GM18499 (cell line): ENCODE data around the gene GPC3.
"Not testable (repeated sequence)": the region's sequence is repeated elsewhere in the genome, so short reads cannot be mapped to it uniquely, and the experiment has no call there.

ENCODE experiments used
- ATAC-seq: cut with Tn5 transposase; IDR thresholded peaks from one replicate; pipeline ENCODE4 v1.9.1; 2021; ENCODE audit warnings: moderate number of reproducible peaks; ENCODE audit not compliant: insufficient read depth, unreplicated experiment

The GPC3 gene

DNA sequence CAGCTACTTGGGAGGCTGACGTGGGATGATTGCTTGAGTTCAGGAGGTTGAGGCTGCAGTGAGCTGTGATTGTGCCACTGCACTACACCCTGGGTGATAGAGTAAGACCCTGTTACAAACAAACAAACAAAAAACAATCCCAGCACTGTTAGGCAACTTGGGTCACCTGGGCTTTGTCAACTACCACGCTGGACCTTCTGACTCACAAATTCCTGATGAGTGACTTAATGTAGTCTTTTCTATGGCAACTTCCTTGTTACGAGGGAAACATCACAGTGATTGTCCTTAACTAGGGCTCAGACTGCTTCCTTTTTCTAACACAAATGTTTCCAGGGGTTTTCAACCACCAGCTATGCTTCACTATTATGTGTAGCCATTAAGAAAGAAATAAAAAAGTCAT lies 441.3 kb downstream of the GPC3 start:
- ATAC-seq = no peak

DNA sequence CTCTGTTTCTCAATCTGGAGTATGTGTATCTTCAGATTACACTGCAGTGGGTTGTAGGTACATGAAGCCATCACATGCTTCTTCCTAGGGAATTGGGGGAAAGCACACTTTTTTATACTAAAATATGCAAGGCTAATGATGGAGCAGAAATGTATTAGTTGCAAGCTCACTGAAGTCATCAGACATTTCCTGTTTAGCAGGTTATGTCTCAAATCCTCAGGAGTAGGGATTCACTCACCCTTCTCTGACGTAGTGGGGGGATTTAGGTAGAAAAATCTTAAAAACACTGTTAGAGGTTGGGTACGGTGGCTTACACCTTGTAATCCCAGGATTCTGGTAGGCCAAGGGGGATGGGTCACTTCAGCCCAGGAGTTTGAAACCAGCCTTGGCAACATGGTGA lies 441.7 kb downstream of the GPC3 start:
- no peak for ATAC-seq

DNA sequence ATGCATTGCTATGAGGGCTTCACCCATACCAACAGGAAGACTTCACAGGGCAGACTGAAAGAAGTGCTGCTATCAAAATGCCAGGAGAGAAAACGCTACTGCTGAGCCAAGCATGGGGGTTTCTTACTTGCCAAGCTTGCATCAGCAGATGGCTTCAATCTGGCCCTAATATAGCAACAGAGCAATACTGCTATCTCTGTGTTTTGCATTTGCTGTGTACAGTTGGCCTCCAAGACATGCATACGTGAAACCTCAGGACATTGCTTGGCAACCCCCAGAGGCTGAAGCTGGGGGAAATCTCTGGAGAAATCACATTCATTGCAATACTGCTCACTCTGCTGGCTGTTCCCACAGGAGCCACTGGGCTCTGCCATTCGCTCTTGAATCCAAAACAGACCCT lies 442.9 kb downstream of the GPC3 start:
- ATAC-seq = no peak

DNA sequence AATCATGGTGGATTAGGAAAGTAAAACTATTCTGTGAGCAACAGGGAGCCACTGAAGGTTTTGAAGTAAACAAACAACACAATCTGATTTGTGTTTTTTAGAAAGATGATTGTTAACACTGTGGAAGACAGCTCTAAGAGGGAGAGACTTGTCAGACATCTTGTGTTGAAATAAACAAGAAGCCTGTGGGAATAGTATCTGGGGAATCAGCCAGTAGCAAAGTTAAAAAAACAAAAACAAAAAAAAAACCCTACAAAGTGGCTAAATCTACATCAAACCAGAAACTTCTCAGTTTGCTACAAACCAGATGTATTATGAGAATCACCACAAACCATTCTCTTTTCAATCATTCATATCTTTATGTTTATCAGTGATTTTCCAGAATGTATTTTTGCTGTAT lies 444.4 kb downstream of the GPC3 start:
- no peak for ATAC-seq

DNA sequence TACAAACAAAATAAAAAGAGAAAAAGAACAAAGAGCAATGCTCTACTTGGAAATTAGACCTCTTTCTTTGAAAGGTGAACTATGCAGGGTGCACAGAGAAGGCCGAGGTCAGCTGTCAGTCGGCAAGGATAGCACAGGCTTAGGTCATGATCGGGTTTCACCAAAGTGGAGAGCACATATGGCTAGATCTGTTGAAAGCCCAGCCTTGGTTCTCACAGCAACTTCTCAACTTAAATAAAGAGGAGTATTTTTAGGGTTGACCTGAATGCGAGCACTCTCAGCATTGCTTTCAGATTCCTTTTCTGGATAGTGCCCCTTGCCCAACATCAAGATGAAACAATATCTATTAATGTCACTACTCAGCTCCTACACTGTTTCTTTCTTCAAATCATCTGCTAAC lies 447.2 kb downstream of the GPC3 start:
- no peak for ATAC-seq

DNA sequence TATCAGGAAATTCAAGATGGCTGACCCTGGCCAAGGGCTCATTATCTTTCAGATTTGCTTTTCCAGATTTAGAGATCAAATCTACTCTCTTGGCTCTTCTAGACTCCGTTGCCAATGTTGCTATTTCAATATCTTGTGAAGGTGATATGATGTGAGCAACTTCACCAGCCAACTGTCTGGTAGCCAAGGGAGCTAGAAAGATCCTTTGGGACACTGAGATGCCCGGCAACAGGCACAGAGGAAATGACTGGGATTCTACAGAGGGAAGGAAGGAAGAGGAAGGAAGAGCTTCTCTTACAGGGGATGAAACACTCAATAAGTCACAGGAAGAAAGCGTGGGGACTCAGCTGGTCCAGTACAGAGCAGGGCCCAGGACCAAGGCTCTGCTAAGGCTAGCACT lies 448.3 kb downstream of the GPC3 start:
- no peak for ATAC-seq

DNA sequence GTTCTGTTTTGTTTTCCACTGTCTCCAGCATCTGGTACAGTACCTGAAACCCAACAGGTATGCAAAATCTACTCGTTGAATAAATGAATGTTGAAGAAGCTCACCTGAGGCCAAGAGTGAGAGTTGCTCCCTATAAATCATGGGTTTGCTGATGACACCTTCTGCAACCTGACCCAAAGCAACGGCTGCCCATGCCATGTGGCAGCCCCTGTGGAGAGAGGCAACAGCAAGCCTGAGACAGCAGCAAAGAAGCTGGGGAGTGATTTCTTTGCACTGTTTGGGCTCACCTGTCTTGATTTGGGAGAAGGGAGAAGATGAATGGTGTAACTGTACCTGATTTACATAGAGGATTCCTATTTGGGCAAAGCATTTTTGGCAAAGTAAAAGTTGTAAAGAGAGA lies 450.3 kb downstream of the GPC3 start:
- ATAC-seq = no peak

DNA sequence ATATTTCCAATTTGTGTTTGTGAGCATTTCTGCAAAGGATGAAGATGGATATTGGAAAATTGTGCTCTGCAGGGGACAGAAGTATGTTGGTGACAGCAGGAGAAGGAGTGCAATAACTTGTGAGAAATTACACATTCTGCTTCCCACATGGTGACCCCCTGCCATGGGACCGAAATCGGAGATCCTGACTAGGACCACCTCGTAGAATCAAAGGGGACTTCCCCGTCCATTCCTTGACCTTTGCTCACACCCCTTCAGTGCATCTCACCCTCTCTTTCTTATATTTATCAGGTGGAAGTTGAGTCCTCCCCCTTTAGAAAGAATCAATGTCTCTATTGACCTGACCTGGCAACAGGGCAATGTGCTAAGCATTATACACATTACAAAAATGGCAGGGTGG lies 451.2 kb downstream of the GPC3 start:
- ATAC-seq = no peak

DNA sequence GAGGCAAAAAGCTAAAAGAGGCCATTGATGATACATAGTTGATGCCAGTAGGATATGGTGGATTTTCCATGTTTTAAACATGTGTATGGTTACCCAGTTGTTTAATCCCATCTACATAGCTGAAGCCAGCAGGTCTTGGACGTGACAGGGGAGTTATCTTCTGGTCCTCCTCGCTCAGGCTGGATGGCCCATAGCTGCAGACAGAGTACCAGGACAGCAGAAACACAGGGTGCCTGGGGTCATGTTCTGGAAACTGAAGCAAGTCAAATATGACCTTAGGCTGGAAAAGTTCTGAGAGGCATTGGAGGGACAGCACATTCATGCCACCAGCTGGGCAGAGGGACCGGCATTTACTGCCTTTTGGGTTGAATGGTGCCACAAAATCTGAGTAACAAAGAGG lies 452.1 kb downstream of the GPC3 start:
- ATAC-seq = no peak

DNA sequence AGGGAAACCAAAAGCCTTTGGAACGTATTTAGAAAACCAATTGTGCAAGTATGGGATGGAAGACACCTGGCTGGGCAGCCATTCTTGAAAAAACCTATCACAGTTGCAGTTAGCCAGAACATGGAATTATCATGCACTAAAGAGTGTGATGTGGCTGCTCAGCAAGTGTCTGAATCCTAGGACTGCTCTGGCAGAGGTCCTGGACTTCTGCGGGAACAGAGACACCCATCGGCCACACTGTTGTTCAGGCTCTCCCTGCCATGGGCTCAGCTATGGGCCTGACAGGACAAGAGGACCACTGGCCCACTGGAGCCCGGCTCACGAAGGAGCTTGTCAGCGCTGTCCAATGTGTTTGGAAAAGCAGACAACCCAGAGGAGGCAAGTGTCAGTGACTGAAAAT lies 454.4 kb downstream of the GPC3 start:
- ATAC-seq = no peak

DNA sequence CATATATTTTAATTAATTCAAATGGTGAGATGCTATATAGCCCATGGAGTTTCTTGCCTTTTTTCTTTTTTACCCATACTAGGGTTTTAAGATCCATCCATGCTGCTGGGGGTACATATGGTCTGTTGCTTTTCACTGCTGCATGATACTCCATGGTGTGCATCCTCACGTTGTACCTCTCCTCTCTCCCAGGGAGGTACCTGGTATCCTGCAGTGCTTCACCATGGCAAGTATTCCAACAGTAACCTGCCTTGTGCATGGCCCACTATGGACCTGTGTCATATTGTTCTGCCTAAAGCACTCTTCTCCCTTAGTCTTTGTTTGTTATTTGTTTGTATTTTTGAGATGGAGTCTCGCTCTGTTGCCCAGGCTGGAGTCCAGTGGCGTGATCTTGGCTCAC lies 455.8 kb downstream of the GPC3 start:
- ATAC-seq = no peak

DNA sequence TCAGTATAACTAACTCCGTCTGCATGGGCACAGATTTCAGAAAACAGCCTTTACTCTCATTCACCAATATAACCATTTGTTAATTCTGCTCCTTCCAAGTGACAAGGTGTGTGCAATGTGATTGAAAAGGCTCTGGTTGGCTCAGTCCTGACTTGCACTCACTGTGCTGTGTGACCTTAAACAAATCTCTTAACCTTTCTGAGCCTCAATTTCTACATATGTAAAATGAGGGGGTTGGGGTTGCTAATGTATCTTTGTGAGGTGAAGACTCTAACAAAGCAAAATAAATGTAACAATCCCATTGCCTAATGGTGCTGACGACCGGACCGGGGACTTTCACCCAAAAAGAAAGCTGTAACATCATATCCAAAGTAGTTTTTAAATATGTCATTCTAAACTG lies 457.6 kb downstream of the GPC3 start:
- ATAC-seq = no peak

DNA sequence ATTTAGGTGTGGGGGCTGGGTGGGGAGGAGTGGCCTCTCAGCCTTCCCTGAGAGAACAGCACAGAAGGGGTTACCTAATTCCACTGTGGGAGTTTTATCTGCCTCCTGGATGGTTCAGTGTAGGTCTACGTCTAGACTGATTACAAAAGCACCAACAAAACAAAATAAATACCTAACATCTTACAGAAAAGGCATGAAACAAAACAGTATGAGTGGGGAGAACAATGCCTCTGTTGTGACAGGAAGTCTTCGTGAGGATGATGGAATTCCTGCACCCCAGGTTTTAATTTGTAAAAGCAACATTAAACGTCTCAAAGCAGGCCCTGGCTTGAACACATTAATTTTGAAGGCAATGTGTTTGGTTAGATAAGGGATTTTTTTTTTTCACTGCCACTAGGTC lies 458.0 kb downstream of the GPC3 start:
- ATAC-seq = no peak

DNA sequence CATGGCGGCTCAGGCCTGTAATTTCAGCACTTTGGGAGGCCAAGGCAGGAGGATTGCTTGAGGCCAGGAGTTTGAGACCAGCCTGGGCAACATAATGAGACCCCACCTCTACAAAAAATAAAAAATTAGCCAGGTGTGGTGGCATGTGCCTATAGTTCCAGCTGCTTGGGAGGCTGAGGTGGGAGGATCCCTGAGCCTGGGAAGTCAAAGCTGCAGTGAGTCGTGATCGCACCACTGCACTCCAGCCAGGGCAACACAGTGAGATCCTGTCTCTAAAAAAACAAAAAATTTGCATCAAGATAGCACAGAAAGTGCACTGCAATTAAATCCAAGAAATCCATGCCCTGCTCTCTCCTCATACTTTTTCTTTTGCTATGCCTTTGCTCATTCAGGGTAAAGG lies 458.6 kb downstream of the GPC3 start:
- ATAC-seq = not testable (repeated sequence)

DNA sequence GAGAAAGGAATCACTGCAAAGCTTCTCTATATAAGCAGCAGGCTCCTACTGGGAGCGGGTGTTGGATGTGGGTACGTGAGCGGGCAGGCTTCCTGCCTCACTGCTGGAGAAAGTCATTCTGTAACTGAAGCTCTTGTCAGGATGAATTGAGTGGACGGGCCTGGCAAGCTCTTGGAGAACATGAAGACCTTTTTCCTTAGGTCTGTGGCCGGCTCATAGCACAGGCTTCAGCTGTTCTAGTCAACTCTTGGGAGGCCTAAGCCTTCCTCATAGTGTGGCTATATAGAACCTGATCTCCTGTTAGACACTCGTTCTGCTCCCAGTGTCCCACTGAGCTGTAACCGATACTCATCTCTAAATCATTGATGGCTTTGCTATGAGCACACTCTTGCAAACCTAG lies 461.9 kb downstream of the GPC3 start:
- no peak for ATAC-seq

DNA sequence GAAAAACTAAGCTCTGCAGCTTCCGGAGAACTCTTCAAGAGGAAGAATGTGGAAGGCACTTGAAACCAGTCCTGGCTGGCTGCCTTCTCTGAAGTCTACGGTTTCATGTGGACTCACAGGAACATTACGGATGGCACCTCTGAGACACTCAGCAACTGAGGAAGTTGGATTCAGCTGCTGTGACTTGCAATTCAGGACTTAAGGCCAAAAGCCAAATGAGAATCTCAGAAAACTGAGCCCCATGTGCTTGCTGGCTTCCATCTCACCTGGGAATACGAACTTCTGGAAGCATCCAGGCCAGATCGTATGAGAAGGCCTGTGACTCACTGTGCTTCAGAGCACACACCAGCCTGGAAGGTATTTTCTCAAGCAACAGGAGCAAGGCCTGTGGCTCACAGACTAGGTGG lies 462.3 kb downstream of the GPC3 start:
- no peak for ATAC-seq

DNA sequence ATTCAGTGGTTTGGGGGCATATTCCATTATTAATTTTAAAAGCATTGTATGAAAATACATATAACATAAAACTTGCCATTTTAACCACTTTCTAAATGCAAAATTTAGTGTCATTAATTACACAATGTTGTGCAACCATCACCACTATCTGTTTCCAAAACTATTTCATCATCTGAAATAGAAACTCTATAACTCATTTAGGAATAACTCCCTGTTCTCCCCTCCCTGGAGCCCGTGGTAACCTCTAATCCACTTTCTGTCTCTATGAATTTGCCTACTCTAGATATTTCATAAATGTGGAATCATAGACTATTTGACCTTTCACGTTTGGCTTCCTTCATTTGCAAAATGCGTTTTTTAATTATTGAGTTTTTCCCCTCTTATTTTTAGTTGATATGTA lies 468.7 kb downstream of the GPC3 start:
- ATAC-seq = no peak

DNA sequence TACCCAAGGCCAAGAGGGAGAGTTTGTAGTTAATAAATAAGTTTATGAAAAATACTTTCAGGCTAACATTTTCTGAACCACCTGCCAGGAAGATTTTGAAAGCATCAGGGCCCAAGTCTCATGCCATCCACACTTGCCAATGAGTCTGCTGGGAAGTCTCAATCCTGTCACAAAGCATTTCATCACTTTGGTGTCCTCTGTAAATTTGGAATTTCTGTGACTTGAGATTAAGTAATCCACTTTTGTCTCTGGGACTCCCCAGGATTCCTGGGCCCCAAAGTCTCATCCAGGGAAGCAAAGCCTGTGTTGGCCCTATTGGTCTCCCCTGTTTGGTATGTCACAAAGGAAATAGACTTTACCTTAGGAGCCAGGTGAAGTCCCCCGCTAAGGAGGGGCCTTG lies 470.9 kb downstream of the GPC3 start:
- no peak for ATAC-seq

DNA sequence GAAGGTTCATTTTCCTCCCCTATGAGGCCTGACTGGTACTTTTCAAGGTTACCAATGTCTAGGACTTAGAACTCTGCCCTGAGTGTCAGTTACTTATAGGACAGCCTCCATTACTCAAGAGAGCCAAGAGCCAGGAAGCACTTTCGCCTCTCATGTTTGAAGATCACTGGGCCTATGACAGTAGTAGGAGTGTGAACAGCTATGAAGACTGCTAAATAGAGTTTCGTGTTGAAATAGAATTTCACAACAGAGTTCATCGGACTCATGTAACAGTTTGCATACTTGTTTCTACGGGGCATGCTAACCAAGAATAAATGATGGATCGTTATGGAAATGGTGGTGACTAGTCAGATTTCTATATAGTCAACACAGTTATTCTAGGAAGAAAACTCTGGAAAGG lies 472.3 kb downstream of the GPC3 start:
- ATAC-seq = no peak

DNA sequence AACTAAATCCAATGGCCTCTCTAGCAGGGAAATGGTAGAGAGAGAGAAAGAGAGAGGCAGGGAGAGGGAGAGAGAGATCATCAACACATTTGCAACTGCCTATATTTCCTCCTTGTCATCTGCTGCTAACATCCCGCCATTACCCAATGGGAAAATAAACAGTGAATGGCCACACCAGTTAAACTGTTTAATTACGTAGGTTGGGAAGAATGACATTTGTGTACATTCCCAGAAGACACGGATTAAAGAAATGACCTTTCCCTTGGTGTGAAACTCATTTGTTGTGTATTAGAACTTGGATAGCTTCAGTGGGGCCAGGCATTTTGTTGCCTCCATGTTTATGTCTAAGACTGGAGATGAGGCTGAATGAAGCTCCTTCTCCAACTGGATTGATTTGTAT lies 474.4 kb downstream of the GPC3 start:
- no peak for ATAC-seq

DNA sequence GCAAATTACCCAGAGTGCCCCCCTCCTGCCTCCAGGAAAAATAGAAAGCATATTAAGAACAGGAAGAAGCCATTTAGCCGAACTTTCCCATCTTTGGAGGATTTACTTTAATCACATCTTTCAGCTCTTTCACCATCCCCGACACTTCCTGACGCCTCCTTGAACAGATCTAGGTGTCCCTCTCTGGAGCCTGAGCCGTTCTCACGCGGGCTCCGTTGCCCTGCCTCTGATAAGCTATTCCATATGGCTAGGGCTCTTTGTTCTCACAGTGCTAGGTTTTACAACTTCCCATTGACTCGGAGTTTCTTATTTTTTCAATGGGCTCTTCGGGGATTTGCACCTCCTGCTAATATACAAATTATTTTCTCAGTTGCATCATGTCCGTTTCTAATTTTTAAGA lies 488.0 kb downstream of the GPC3 start:
- no peak for ATAC-seq

DNA sequence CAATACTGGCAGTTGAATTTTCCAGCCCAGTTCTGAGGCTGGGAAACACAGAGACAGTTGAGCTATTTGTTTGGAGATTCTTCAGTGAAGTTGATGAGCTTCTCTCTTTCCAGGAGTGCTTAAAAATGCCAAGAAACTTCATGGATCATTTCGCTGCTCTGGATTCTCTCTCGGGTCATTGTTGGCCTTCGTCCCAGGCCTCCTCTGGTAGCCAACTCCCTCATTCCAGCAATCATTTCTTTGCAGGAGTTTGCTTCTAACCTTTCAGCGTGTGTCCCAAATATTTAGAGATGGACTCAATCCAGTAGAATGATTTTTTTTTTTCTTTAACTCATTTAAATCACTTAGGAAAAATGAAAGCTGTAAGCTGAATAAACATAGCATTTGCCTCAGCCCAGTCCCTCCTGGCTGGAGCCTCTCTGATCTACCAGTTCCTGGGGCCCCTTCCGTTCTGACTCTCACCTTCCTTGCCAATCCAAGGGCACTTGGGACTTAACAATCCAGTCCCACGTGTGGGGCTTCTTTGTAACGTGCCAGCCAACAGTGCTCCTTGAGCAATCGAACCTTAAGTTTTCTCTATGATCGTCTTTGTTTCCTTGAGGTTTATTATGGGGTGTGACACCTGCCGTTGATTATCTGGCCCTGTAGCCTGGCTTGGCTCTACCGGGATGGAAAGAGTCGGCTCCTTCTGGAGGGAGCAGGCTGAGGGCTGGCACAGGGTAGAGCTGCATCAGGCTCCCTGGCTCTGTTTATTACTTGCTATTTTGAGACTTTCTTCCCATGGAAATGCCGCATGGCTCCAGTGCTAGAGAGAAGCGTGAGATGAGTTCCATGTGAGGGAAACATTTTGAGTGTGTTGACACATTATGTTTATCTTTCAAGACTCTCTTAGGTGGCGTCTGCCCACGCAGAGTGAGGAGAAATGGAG lies 489.7 kb downstream of the GPC3 start:
- ATAC-seq = no peak
